Pancreas (tissue), 10 donors: Measurements from ENCODE around the gene SRBD1. TPM values are rescaled to one million over a fixed set of nuclear protein-coding genes. Genes with fewer than 3 reads are reported as not detected.
A peak's percentile ranks its signal among the peaks of the same experiment; 100 is the strongest.

ENCODE experiments used
- ATAC-seq, 4 donors: fragments of 200-7000 bp; cut with Tn5 transposase; one replicate each; pipeline versions ENCODE4 v1.8.0 to v1.9.1; 2020; ENCODE audit warnings: mild to moderate bottlenecking in 4 of 4, moderate library complexity in 4 of 4
- DNase-seq, 6 donors: peaks; one replicate each; pipeline ENCODE4 v3.0.0-alpha.2; 2020
- FAIRE-seq: peaks from 2 replicates; lab custom pipeline; 2012; peaks lifted over from hg19 to GRCh38; lab: Jason Lieb, UNC
- H3K27ac ChIP-seq, 4 donors: fragments of 200-600 bp; sonication (generic); 1 replicate in 3 of 4; 2 replicates in 1 of 4; pipeline versions ENCODE4 v1.5.0 to v1.8.0; 2020
- H3K27me3 ChIP-seq, 4 donors: fragments of 200-600 bp; one replicate each; pipeline ENCODE4 v1.8.0; 2021
- H3K36me3 ChIP-seq, 3 donors: fragments of 200-600 bp; sonication (generic) in 1 of 3; one replicate each; pipeline versions ENCODE4 v1.5.0 to v1.8.0; 2020 to 2021
- H3K4me1 ChIP-seq, 3 donors: fragments of 200-600 bp; one replicate each; pipeline ENCODE4 v1.8.0; 2021
- H3K4me3 ChIP-seq, 4 donors: fragments of 200-600 bp; sonication (generic) in 2 of 4; one replicate each; pipeline versions ENCODE4 v1.5.0 to v1.8.0; 2020 to 2021
- H3K9me3 ChIP-seq, 4 donors: fragments of 200-600 bp; one replicate each; pipeline ENCODE4 v1.8.0; 2021
- CTCF ChIP-seq, 4 donors: fragments of 200-600 bp; sonication (generic) in 3 of 4; IDR thresholded peaks; one replicate each; pipeline versions ENCODE4 v1.5.0 to v1.8.0; 2021; ENCODE audit warnings: antibody characterized with exemption in 4 of 4
- WGBS, 2 donors: extraction: QIAGEN DNeasy Blood & Tissue Kit; methylation state at CpG; one replicate each; pipeline ENCODE4 v1.1.7; 2013; 5-methylcytosine and 5-hydroxymethylcytosine counted together
- intact Hi-C, 3 donors: fragments of 100-400 bp; cut with DNase I; formaldehyde crosslinking; loops; one replicate each; pipeline versions ENCODE4 v1.11.1 to v1.14.2; 2022
- polyA plus RNA-seq, 2 donors: library from polyadenylated mRNA; stranded (reverse); fragments of 200-250 nt; gene quantifications; one replicate each; pipeline ENCODE4 v1.2.3, GENCODE V29; 2013
- total RNA-seq, 6 donors: library from RNA; stranded (reverse); fragmentation: NEBNext Ultra II Directional in 4 of 6; extraction: Animal tissue kit (Norgen Biotek cat#: 25700) in 4 of 6; gene quantifications; one replicate each; pipeline versions ENCODE4 v1.2.1 to v1.2.4, GENCODE V29; 2021 to 2023
- donor health status: healthy with polysubstance abuse.
- donor health status: DM: no; HTN: no; CAD: no; lungs with moderate emphysema.
- donor health status: DM: no; HTN: no; CAD: no.
- donor health status: control.
- donor health status: control.
- donor health status: Bipolar disorder and iron deficiency.
- donor health status: DM: yes; HTN: yes; CAD: no.
- donor health status: DM: no; HTN: no; CAD: no.
- donor health status: DM: no; HTN: no; CAD: no.
- donor health status: DM: yes; HTN: yes; CAD: no.

SRBD1 gene
- total and polyA plus RNA-seq, 8 donors = 3.2 to 15.4 (median 11.6) TPM

DNA sequence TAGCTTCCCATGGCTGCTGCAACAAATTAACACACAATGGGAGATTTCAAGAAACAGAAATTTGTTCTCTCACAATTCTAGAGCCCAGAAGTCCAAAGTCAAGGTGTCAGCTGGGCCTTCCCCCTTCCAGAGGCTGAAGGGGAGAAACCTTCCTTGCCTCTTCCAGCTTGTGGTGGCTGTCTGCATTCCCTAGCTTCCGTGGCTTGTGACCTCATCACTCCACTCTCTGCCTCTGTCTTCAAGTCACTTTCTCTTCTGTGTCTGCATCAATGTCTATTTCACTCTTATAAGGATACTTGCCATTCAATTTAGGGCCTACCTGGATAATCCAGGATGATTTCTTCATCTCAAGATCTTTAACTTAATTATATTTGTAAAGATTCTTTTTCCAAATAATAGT lies 16.8 kb upstream of the SRBD1 start:
- H3K27ac ChIP-seq = no peak overlapping the region
- intact Hi-C loops = no loop called here
- H3K9me3 ChIP-seq = no peaks in the 10 kb centered on the region
- H3K4me1 ChIP-seq = peaks cover 8 to 13% (median 11%) of the 10 kb centered on the region in 3 donors
- 91 to 93% methylated on average over 1 of the region's 1 CpG for WGBS, 2 donors
- DNase-seq (no peak), ATAC-seq (no peak), FAIRE-seq (no peak)
- H3K27me3 ChIP-seq = no peaks in the 10 kb centered on the region
- TF ChIP-seq CTCF (IDR thresholded peaks at IDR 0.05) = no peak
- no peak overlapping the region for H3K4me3 ChIP-seq
- H3K36me3 ChIP-seq = no peaks in the 10 kb centered on the region

- Histone ChIP-seq H3K4me3 (no peak overlapping the region), H3K4me1 (peaks cover 8 to 13% (median 11%) of the 10 kb centered on the region in 3 donors), H3K36me3 (no peaks in the 10 kb centered on the region), H3K27me3 (no peaks in the 10 kb centered on the region), H3K27ac (peak overlapping the region in 1 of 4 donors; percentile 19), H3K9me3 (no peaks in the 10 kb centered on the region)
- peak; percentile 89 to 94 (median 94) for ATAC-seq
- DNase-seq = peak in 2 of 6 donors; percentile 36 to 58
- intact Hi-C loops = no loop called here
- no peak for TF ChIP-seq CTCF (IDR thresholded peaks at IDR 0.05)
- no peak for FAIRE-seq
- 16 to 25% methylated on average over 8 of the region's 8 CpGs for WGBS, 2 donors
These were observed 15.5 kb upstream of the SRBD1 start for GRCh38 chr2:45626387-45627221.

DNA sequence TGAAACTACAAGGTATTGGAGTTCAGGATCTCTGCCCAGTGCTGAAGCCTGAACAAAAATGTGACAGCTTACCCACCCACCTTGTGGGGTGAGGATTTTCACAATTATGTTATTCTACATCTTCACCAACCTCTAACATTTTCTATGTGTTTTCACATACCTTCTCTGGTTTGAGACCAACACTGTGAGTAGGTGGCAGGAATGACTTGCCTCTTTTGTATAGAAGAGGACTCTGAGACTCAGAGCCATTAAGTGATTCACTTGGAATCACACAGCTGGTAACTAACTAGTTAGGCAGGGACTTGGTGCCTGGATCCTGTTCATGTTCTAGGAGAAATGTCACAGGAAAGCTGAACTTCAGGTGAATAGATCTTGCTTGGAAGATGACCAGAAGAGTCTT lies 14.8 kb upstream of the SRBD1 start:
- peak overlapping the region in 1 of 4 donors; percentile 19 for H3K27ac ChIP-seq
- no peaks in the 10 kb centered on the region for H3K36me3 ChIP-seq
- DNase-seq (no peak), FAIRE-seq (no peak), ATAC-seq (peak in 2 of 4 donors; percentile 13 to 14)
- no peak for TF ChIP-seq CTCF (IDR thresholded peaks at IDR 0.05)
- no peaks in the 10 kb centered on the region for H3K9me3 ChIP-seq
- no peak overlapping the region for H3K4me3 ChIP-seq
- intact Hi-C loops = no loop called here
- no peaks in the 10 kb centered on the region for H3K27me3 ChIP-seq
- H3K4me1 ChIP-seq = peaks cover 8 to 13% (median 11%) of the 10 kb centered on the region in 3 donors

DNA sequence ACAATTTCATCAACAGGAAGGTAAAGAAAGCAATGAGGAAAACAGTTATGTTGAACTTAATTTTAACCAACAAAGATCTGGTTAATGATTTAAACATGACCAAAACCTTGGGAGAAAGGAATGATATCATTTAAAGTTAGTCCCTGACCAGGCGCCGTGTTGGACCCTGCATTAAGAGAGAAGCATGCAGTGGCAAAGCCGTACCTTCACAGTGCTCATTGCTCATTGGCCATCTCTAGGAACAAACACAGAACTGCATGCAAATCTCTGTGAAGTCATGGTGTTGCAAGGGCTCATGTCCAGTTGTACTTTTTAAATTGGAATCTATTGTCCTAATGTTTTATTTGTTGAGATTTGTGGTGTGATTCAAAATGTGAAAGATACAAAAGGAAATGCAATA lies 12.0 kb upstream of the SRBD1 start:
- no peaks in the 10 kb centered on the region for H3K9me3 ChIP-seq
- H3K4me3 ChIP-seq = no peak overlapping the region
- no peak for ATAC-seq
- no peaks in the 10 kb centered on the region for H3K36me3 ChIP-seq
- 69 to 70% methylated on average over 3 of the region's 3 CpGs for WGBS, 2 donors
- no peak for TF ChIP-seq CTCF (IDR thresholded peaks at IDR 0.05)
- FAIRE-seq = no peak
- no peaks in the 10 kb centered on the region for H3K27me3 ChIP-seq
- DNase-seq = no peak
- intact Hi-C loops = no loop called here
- peaks cover 8 to 13% (median 11%) of the 10 kb centered on the region in 3 donors for H3K4me1 ChIP-seq
- H3K27ac ChIP-seq = no peak overlapping the region
